GM13976 (cell line): ENCODE results near the gene GPR162.

ENCODE experiments used
- DNase-seq: peaks from one replicate; pipeline ENCODE4 v3.0.0; 2012; ENCODE audit warnings: low spot score
- CTCF ChIP-seq: IDR thresholded peaks from 2 replicates; pipeline ENCODE4 v1.5.1; 2012; ENCODE audit warnings: borderline replicate concordance, mild to moderate bottlenecking; ENCODE audit not compliant: insufficient read depth; ENCODE audit errors: extremely low read depth, missing control alignments, control extremely low read depth
- in situ Hi-C: fragments of 300-500 bp; cut with MboI; formaldehyde crosslinking; loops from one replicate; pipeline ENCODE4 v1.12.0; 2022; ENCODE audit warnings: low sequenced_read_pairs, mixed read lengths, inconsistent platforms; ENCODE audit not compliant: unreplicated experiment

The GPR162 gene

GRCh38 chr12:6821591-6822425 lies at the start of gene GPR162:
TSS of gene GPR162 (plus strand) at chr12:6821821. CDS start at chr12:6823899, 2,078 bp downstream.
- no peak for DNase-seq
- no peak for TF ChIP-seq CTCF
- in situ Hi-C loops = loop anchor here (10.0 kb wide), 1 partner anchor 67 kb away; the partner anchor contains the start of gene MLF2

- peak; percentile 76 for DNase-seq
- in situ Hi-C loops = no loop called here
These were observed 49.3 kb upstream of the GPR162 start, which contains the start of gene LAG3 for GRCh38 chr12:6772331-6772695. TSS of gene LAG3 (plus strand) at chr12:6772520. CDS start at chr12:6772853, 333 bp downstream.

GRCh38 chr12:6772726-6773589 lies 48.7 kb upstream of the GPR162 start:
- TF ChIP-seq CTCF = no peak
- in situ Hi-C loops = no loop called here
- DNase-seq = peak; percentile 68

More at GRCh38 chr12:6772331-6772695, 49.3 kb upstream of the GPR162 start, which contains the start of gene LAG3:
- TF ChIP-seq CTCF = no peak

- in situ Hi-C loops = no loop called here
- no peak for TF ChIP-seq CTCF
- DNase-seq = no peak
These were observed 47.9 kb upstream of the GPR162 start for GRCh38 chr12:6773590-6774351.

GRCh38 chr12:6774499-6775062 lies 47.0 kb upstream of the GPR162 start:
- in situ Hi-C loops = no loop called here
- no peak for TF ChIP-seq CTCF
- no peak for DNase-seq
